Nephron (organoid): ENCODE results near the gene CEP152.

Experiments
- H3K27ac Mint-ChIP-seq, 3 experiments: 2 replicates each; pipeline ENCODE4 v1.8.0; 2020; ENCODE audit warnings: mixed read lengths in 3 of 3, mild to moderate bottlenecking in 2 of 3, moderate library complexity in 1 of 3
- H3K27me3 Mint-ChIP-seq: 2 replicates; pipeline ENCODE4 v1.8.0; 2021; ENCODE audit warnings: low read depth, mild to moderate bottlenecking, moderate library complexity, mixed read lengths
- H3K36me3 Mint-ChIP-seq: 2 replicates; pipeline ENCODE4 v1.8.0; 2020; ENCODE audit warnings: low read depth, mixed read lengths
- H3K4me1 Mint-ChIP-seq: 2 replicates; pipeline ENCODE4 v1.8.0; 2020; ENCODE audit warnings: mixed read lengths
- H3K4me3 Mint-ChIP-seq, 3 experiments: 2 replicates each; pipeline ENCODE4 v1.8.0; 2020; ENCODE audit warnings: mild to moderate bottlenecking in 3 of 3, mixed read lengths in 3 of 3, moderate library complexity in 2 of 3
- H3K9me3 Mint-ChIP-seq: 2 replicates; pipeline ENCODE4 v1.8.0; 2020; ENCODE audit warnings: mixed read lengths
- CTCF ChIP-seq, 3 experiments: fragments of 200-600 bp; sonication (generic); IDR thresholded peaks; one replicate each; pipeline ENCODE4 v1.5.0; 2021; ENCODE audit warnings: antibody characterized with exemption in 3 of 3; ENCODE audit not compliant: unreplicated experiment in 3 of 3

CEP152 gene

GRCh38 chr15:48785712-48786111 lies 25.2 kb downstream of the CEP152 start:
- no peak for TF ChIP-seq CTCF (IDR thresholded peaks at IDR 0.05; ENCODE audit: unreplicated experiment in 3 of 3)
- Mint-ChIP-seq H3K27me3 (no peaks in the 10 kb centered on the region), H3K27ac (peak overlapping the region in 1 of 3 experiments; percentile 50), H3K36me3 (peaks cover 47% of the 10 kb centered on the region), H3K4me1 (peaks cover 10% of the 10 kb centered on the region), H3K9me3 (no peaks in the 10 kb centered on the region), H3K4me3 (no peak overlapping the region)

GRCh38 chr15:48785195-48785594 lies 25.7 kb downstream of the CEP152 start:
- H3K4me1 Mint-ChIP-seq, result peaks cover 10% of the 10 kb centered on the region
- no peak overlapping the region for H3K4me3 Mint-ChIP-seq
- no peaks in the 10 kb centered on the region for H3K27me3 Mint-ChIP-seq
- TF ChIP-seq CTCF (IDR thresholded peaks at IDR 0.05; ENCODE audit: unreplicated experiment in 3 of 3), result no peak
- H3K27ac Mint-ChIP-seq, result peak overlapping the region in 1 of 3 experiments; percentile 50
- H3K36me3 Mint-ChIP-seq, result peaks cover 50% of the 10 kb centered on the region
- no peaks in the 10 kb centered on the region for H3K9me3 Mint-ChIP-seq

GRCh38 chr15:48784756-48785155 lies 26.1 kb downstream of the CEP152 start:
- Mint-ChIP-seq H3K27ac (peak overlapping the region in 1 of 3 experiments; percentile 50), H3K36me3 (peaks cover 50% of the 10 kb centered on the region), H3K27me3 (no peaks in the 10 kb centered on the region), H3K4me1 (peaks cover 10% of the 10 kb centered on the region), H3K9me3 (no peaks in the 10 kb centered on the region), H3K4me3 (no peak overlapping the region)
- no peak for TF ChIP-seq CTCF (IDR thresholded peaks at IDR 0.05; ENCODE audit: unreplicated experiment in 3 of 3)

- H3K9me3 Mint-ChIP-seq, result no peaks in the 10 kb centered on the region
- no peak overlapping the region for H3K27ac Mint-ChIP-seq
- no peak for TF ChIP-seq CTCF (IDR thresholded peaks at IDR 0.05; ENCODE audit: unreplicated experiment in 3 of 3)
- peaks cover 36% of the 10 kb centered on the region for H3K36me3 Mint-ChIP-seq
- H3K27me3 Mint-ChIP-seq, result no peaks in the 10 kb centered on the region
- H3K4me1 Mint-ChIP-seq, result peaks cover 10% of the 10 kb centered on the region
- H3K4me3 Mint-ChIP-seq, result no peak overlapping the region
These were observed 28.0 kb downstream of the CEP152 start for GRCh38 chr15:48782911-48783310.

GRCh38 chr15:48781481-48782081 lies 29.3 kb downstream of the CEP152 start:
- Mint-ChIP-seq H3K27ac (no peak overlapping the region), H3K4me3 (no peak overlapping the region), H3K27me3 (no peaks in the 10 kb centered on the region), H3K4me1 (peaks cover 10% of the 10 kb centered on the region), H3K9me3 (no peaks in the 10 kb centered on the region), H3K36me3 (peaks cover 33% of the 10 kb centered on the region)
- no peak for TF ChIP-seq CTCF (IDR thresholded peaks at IDR 0.05; ENCODE audit: unreplicated experiment in 3 of 3)

GRCh38 chr15:48781017-48781416 lies 29.9 kb downstream of the CEP152 start:
- Mint-ChIP-seq H3K4me1 (peaks cover 10% of the 10 kb centered on the region), H3K36me3 (peaks cover 31% of the 10 kb centered on the region), H3K4me3 (no peak overlapping the region), H3K9me3 (no peaks in the 10 kb centered on the region), H3K27ac (no peak overlapping the region), H3K27me3 (no peaks in the 10 kb centered on the region)
- no peak for TF ChIP-seq CTCF (IDR thresholded peaks at IDR 0.05; ENCODE audit: unreplicated experiment in 3 of 3)
